CD4-positive, alpha-beta T cell (primary cell): ENCODE results near the gene UIMC1. TPM values are rescaled to one million over a fixed set of nuclear protein-coding genes. Genes with fewer than 3 reads are reported as not detected.
"Not testable (repeated sequence)": the region's sequence is repeated elsewhere in the genome, so short reads cannot be mapped to it uniquely, and the experiment has no call there.

Experiments used
- ATAC-seq: fragments of 200-7000 bp; cut with Tn5 transposase; one replicate; pipeline ENCODE4 v1.10.0; 2022; ENCODE audit warnings: mild to moderate bottlenecking; ENCODE audit not compliant: poor library complexity
- CTCF ChIA-PET: fragments of 350-600 bp; sonication (Branson Sonifier 250); formaldehyde crosslinking; loops from one replicate; lab custom pipeline; 2021; ENCODE audit warnings: antibody characterized with exemption, inconsistent platforms; lab: Charles Lee
- POLR2A ChIA-PET: fragments of 350-600 bp; sonication (Branson Sonifier 250); formaldehyde crosslinking; loops from one replicate; lab custom pipeline; 2021; ENCODE audit warnings: antibody characterized with exemption, inconsistent platforms; lab: Charles Lee
- DNase-seq, 14 experiments: peaks; one replicate each; pipeline ENCODE4 v3.0.0-alpha.2; 2013 to 2020; ENCODE audit warnings: mixed read lengths in 2 of 14
- H3K27ac ChIP-seq, 2 donors: one replicate each; pipeline versions ENCODE4 v1.5.1 to v1.7.0; 2013; ENCODE audit warnings: low read length in 2 of 2, low read depth in 1 of 2, mild to moderate bottlenecking in 1 of 2
- H3K27me3 ChIP-seq, 2 experiments: 1 replicate in 1 of 2; 2 replicates in 1 of 2; pipeline versions ENCODE4 v1.6.1 to v1.7.0; 2013; ENCODE audit warnings: low read length in 2 of 2, control low read depth in 1 of 2, mild to moderate bottlenecking in 1 of 2, moderate library complexity in 1 of 2; ENCODE audit not compliant: insufficient read depth in 2 of 2, control insufficient read depth in 1 of 2
- H3K36me3 ChIP-seq: one replicate; pipeline ENCODE4 v1.6.1; 2013; ENCODE audit warnings: low read length, control low read depth; ENCODE audit not compliant: insufficient read depth
- H3K4me1 ChIP-seq: one replicate; pipeline ENCODE4 v1.6.1; 2013; ENCODE audit warnings: low read length, control low read depth; ENCODE audit not compliant: insufficient read depth
- H3K4me3 ChIP-seq: one replicate; pipeline ENCODE4 v1.5.1; 2013; ENCODE audit warnings: mild to moderate bottlenecking, low read length, moderate library complexity
- H3K9me3 ChIP-seq, 2 experiments: 1 replicate in 1 of 2; 2 replicates in 1 of 2; pipeline versions ENCODE4 v1.6.1 to v1.7.0; 2013; ENCODE audit warnings: low read length in 2 of 2, mild to moderate bottlenecking in 2 of 2, control low read depth in 1 of 2, moderate library complexity in 1 of 2; ENCODE audit not compliant: control insufficient read depth in 1 of 2, insufficient read depth in 1 of 2
- H3K27ac Mint-ChIP-seq: one replicate; pipeline ENCODE4 v1.8.0; 2020; ENCODE audit warnings: mixed read lengths
- H3K27me3 Mint-ChIP-seq: one replicate; pipeline ENCODE4 v1.8.0; 2021; ENCODE audit warnings: mixed read lengths
- H3K36me3 Mint-ChIP-seq: one replicate; pipeline ENCODE4 v1.8.0; 2021; ENCODE audit warnings: low read depth, mixed read lengths
- H3K4me1 Mint-ChIP-seq: one replicate; pipeline ENCODE4 v1.8.0; 2021; ENCODE audit warnings: low read depth, mixed read lengths
- H3K4me3 Mint-ChIP-seq: one replicate; pipeline ENCODE4 v1.8.0; 2020; ENCODE audit warnings: mild to moderate bottlenecking, mixed read lengths
- H3K9me3 Mint-ChIP-seq: one replicate; pipeline ENCODE4 v1.8.0; 2020; ENCODE audit warnings: mixed read lengths
- CTCF ChIP-seq: fragments of 200-600 bp; IDR thresholded peaks from one replicate; pipeline ENCODE4 v1.8.0; 2022; ENCODE audit warnings: antibody characterized with exemption, mild to moderate bottlenecking
- intact Hi-C, 2 experiments: fragments of 100-400 bp; cut with DNase I in 1 of 2; cut with micrococcal nuclease in 1 of 2; formaldehyde crosslinking; loops; one replicate each; pipeline versions ENCODE4 v1.15.1 to v1.9.0; 2023 to 2025; cut with DNase I, micrococcal nuclease
- polyA plus RNA-seq, 2 donors: library from polyadenylated mRNA; unstranded; fragments of 120-200 nt; gene quantifications; one replicate each; pipeline ENCODE4 v1.2.1, GENCODE V29; 2013
- total RNA-seq, 174 experiments: library from RNA in 2 of 174; stranded (reverse) in 2 of 174; gene quantifications; one replicate each; pipeline ENCODE4 v1.2.3 and lab custom pipeline; 2021 to 2026

The UIMC1 gene
- 10 to 100 TPM; 42.3 to 50.8 TPM for total RNA-seq
- polyA plus RNA-seq (2013, experiment 1 of 2): 31.8 TPM
- polyA plus RNA-seq (2013, experiment 2 of 2): 46.7 TPM
- total RNA-seq (lab: John Stamatoyannopoulos, UW): 38.1 to 87.4 (median 56.5) reads per million in 172 experiments

GRCh38 chr5:177006265-177006972 is at the start of gene UIMC1:
UIMC1 (minus strand) TSS chr5:177006779; CDS start chr5:176982615, 24,164 bp downstream.
- no peaks in the 10 kb centered on the region for H3K36me3 ChIP-seq
- peak within 1 kb of the TSS; percentile 70 to 72 for H3K27ac ChIP-seq
- ChIA-PET CTCF (interaction anchor here (0.6 to 1.7 kb wide), 9 partner anchors 10 to 595 kb away, joined by 3 to 10 read pairs (median 4); partner anchors contain the start of gene ZNF346), POLR2A (interaction anchor here (0.6 to 3.8 kb wide), 8 partner anchors 14 to 127 kb away, joined by 3 to 32 read pairs (median 7); partner anchors contain the start of genes NSD1 and ZNF346)
- H3K9me3 ChIP-seq: peaks cover 0 to 5% of the 10 kb centered on the region in 2 experiments
- ATAC-seq (peak; percentile 83), DNase-seq (peak; percentile 84 to 96 (median 89))
- peak within 1 kb of the TSS; percentile 95 for H3K27ac Mint-ChIP-seq
- peaks cover 35% of the 10 kb centered on the region for H3K4me1 Mint-ChIP-seq
- TF ChIP-seq CTCF: no peak
- H3K4me1 ChIP-seq: peaks cover 32% of the 10 kb centered on the region
- H3K4me3 Mint-ChIP-seq: peak within 1 kb of the TSS; percentile 99
- intact Hi-C loops: loop anchor here in 1 of 2 experiments (5.0 to 10.0 kb wide), 4 partner anchors 131 to 1728 kb away; partner anchors contain the start of genes RNF44, TSPAN17 and ZNF354A
- H3K27me3 Mint-ChIP-seq: no peaks in the 10 kb centered on the region
- H3K4me3 ChIP-seq: peak within 1 kb of the TSS; percentile 91
- H3K36me3 Mint-ChIP-seq: peaks cover 14% of the 10 kb centered on the region
- H3K27me3 ChIP-seq: no peaks in the 10 kb centered on the region
- peaks cover 6% of the 10 kb centered on the region for H3K9me3 Mint-ChIP-seq

- POLR2A ChIA-PET: no interaction called here
- H3K9me3 Mint-ChIP-seq: no peaks in the 10 kb centered on the region
- ATAC-seq: no peak
- no peak overlapping the region for H3K27ac ChIP-seq
- no peaks in the 10 kb centered on the region for H3K27me3 ChIP-seq
- no peak for TF ChIP-seq CTCF
- intact Hi-C loops: no loop called here
- H3K36me3 ChIP-seq: peaks cover 62% of the 10 kb centered on the region
- H3K36me3 Mint-ChIP-seq: peaks cover 76% of the 10 kb centered on the region
- no peaks in the 10 kb centered on the region for H3K4me1 ChIP-seq
- DNase-seq: peak in 2 of 14 experiments; percentile 11 to 24
- no peak overlapping the region for H3K27ac Mint-ChIP-seq
- CTCF ChIA-PET: no interaction called here
- H3K9me3 ChIP-seq: no peaks in the 10 kb centered on the region
- no peaks in the 10 kb centered on the region for H3K27me3 Mint-ChIP-seq
- H3K4me3 Mint-ChIP-seq: no peak overlapping the region
- H3K4me1 Mint-ChIP-seq: no peaks in the 10 kb centered on the region
- H3K4me3 ChIP-seq: no peak overlapping the region
Observed at GRCh38 chr5:177049285-177049684, 42.7 kb upstream of the UIMC1 start.

GRCh38 chr5:177048531-177048930 is 42.0 kb upstream of the UIMC1 start:
- H3K27me3 ChIP-seq, DNase-seq, H3K9me3 Mint-ChIP-seq, H3K4me3 ChIP-seq, H3K27ac Mint-ChIP-seq, H3K4me1 ChIP-seq, H3K4me1 Mint-ChIP-seq, H3K27ac ChIP-seq, ATAC-seq, POLR2A ChIA-PET, H3K9me3 ChIP-seq, intact Hi-C loops, H3K4me3 Mint-ChIP-seq, H3K27me3 Mint-ChIP-seq, CTCF ChIA-PET: not testable (repeated sequence)
- peaks cover 78% of the 10 kb centered on the region for H3K36me3 Mint-ChIP-seq
- peaks cover 66% of the 10 kb centered on the region for H3K36me3 ChIP-seq
